CD14-positive monocyte (primary cell): ENCODE results near the gene MKLN1. TPM values are rescaled to one million over a fixed set of nuclear protein-coding genes. Genes with fewer than 3 reads are reported as not detected.
A peak's percentile ranks its signal among the peaks of the same experiment; 100 is the strongest.

Source experiments
- DNase-seq, 3 donors: peaks; one replicate each; pipeline ENCODE4 v3.0.0-alpha.2; 2011 to 2022
- H2AFZ ChIP-seq: 2 replicates; pipeline ENCODE4 v1.6.0; 2012; ENCODE audit warnings: mild to moderate bottlenecking, low read depth, low read length, inconsistent platforms; ENCODE audit not compliant: insufficient read depth, poor library complexity, severe bottlenecking
- H3K27ac ChIP-seq, 2 donors: 1 replicate in 1 of 2; 2 replicates in 1 of 2; pipeline ENCODE4 v1.5.1; 2012 to 2013; ENCODE audit warnings: low read length in 2 of 2, control low read depth in 1 of 2, inconsistent platforms in 1 of 2, low read depth in 1 of 2, mild to moderate bottlenecking in 1 of 2
- H3K27me3 ChIP-seq, 2 donors: one replicate each; pipeline versions ENCODE4 v1.6.0 to v1.6.1; 2011 to 2013; ENCODE audit warnings: low read length in 2 of 2; ENCODE audit not compliant: control insufficient read depth in 2 of 2, insufficient read depth in 2 of 2
- H3K36me3 ChIP-seq, 2 donors: replicated peaks in 1 of 2; 1 replicate in 1 of 2; 2 replicates in 1 of 2; pipeline versions ENCODE4 v1.5.1 to v1.6.1; 2012 to 2013; ENCODE audit warnings: low read length in 2 of 2, control low read depth in 1 of 2, inconsistent platforms in 1 of 2, mild to moderate bottlenecking in 1 of 2; ENCODE audit not compliant: insufficient read depth in 2 of 2, control insufficient read depth in 1 of 2
- H3K4me1 ChIP-seq, 2 donors: 1 replicate in 1 of 2; 2 replicates in 1 of 2; pipeline versions ENCODE4 v1.5.1 to v1.6.1; 2012 to 2013; ENCODE audit warnings: low read length in 2 of 2, control low read depth in 1 of 2, inconsistent platforms in 1 of 2, mild to moderate bottlenecking in 1 of 2, moderate library complexity in 1 of 2; ENCODE audit not compliant: insufficient read depth in 2 of 2, control insufficient read depth in 1 of 2
- H3K4me2 ChIP-seq: replicated peaks from 2 replicates; pipeline ENCODE3; 2012; ENCODE audit warnings: low read length, moderate library complexity, mild to moderate bottlenecking; ENCODE audit not compliant: poor library complexity, severe bottlenecking; ENCODE audit errors: extremely low read depth
- H3K4me3 ChIP-seq, 3 experiments: fragments of 200-600 bp in 1 of 3; sonication (generic) in 1 of 3; replicated peaks in 1 of 3; 1 replicate in 2 of 3; 2 replicates in 1 of 3; pipeline ENCODE4 v1.5.1; 2011 to 2013; ENCODE audit warnings: low read length in 3 of 3, mild to moderate bottlenecking in 3 of 3, control low read depth in 2 of 3, low read depth in 2 of 3, inconsistent platforms in 1 of 3, moderate library complexity in 1 of 3
- H3K79me2 ChIP-seq: 2 replicates; pipeline ENCODE4 v1.6.0; 2012; ENCODE audit warnings: mild to moderate bottlenecking, control low read depth, inconsistent platforms, low read length, moderate library complexity; ENCODE audit not compliant: insufficient read depth
- H3K9ac ChIP-seq: 2 replicates; pipeline ENCODE4 v1.6.0; 2017; ENCODE audit warnings: low read length, mild to moderate bottlenecking; ENCODE audit not compliant: insufficient read depth, poor library complexity, severe bottlenecking
- H3K9me3 ChIP-seq, 2 donors: replicated peaks in 1 of 2; 1 replicate in 1 of 2; 2 replicates in 1 of 2; pipeline versions ENCODE4 v1.5.1 to v1.6.1; 2012 to 2013; ENCODE audit warnings: low read length in 2 of 2, control low read depth in 1 of 2; ENCODE audit not compliant: control insufficient read depth in 1 of 2, insufficient read depth in 1 of 2
- H4K20me1 ChIP-seq: 2 replicates; pipeline ENCODE4 v1.6.0; 2012; ENCODE audit warnings: mild to moderate bottlenecking, low read length, control low read depth, moderate library complexity; ENCODE audit not compliant: insufficient read depth
- H3K27ac Mint-ChIP-seq, 7 donors: one replicate each; pipeline ENCODE4 v1.8.0; 2020; ENCODE audit warnings: mild to moderate bottlenecking in 7 of 7, mixed read lengths in 7 of 7, moderate library complexity in 6 of 7, inconsistent platforms in 2 of 7
- H3K27me3 Mint-ChIP-seq, 3 donors: one replicate each; pipeline ENCODE4 v1.8.0; 2021 to 2022; ENCODE audit warnings: low read depth in 3 of 3, mild to moderate bottlenecking in 3 of 3, mixed read lengths in 3 of 3, moderate library complexity in 3 of 3, inconsistent platforms in 1 of 3
- H3K36me3 Mint-ChIP-seq, 2 donors: one replicate each; pipeline ENCODE4 v1.8.0; 2020; ENCODE audit warnings: mixed read lengths in 2 of 2, inconsistent platforms in 1 of 2, mild to moderate bottlenecking in 1 of 2
- H3K4me1 Mint-ChIP-seq: one replicate; pipeline ENCODE4 v1.8.0; 2020; ENCODE audit warnings: mild to moderate bottlenecking, mixed read lengths
- H3K4me3 Mint-ChIP-seq, 2 donors: one replicate each; pipeline ENCODE4 v1.8.0; 2020; ENCODE audit warnings: mild to moderate bottlenecking in 2 of 2, mixed read lengths in 2 of 2, moderate library complexity in 1 of 2
- H3K9me3 Mint-ChIP-seq, 7 donors: one replicate each; pipeline ENCODE4 v1.8.0; 2020 to 2022; ENCODE audit warnings: mixed read lengths in 7 of 7, mild to moderate bottlenecking in 6 of 7, moderate library complexity in 6 of 7, inconsistent platforms in 2 of 7
- WGBS: methylation state at CpG from one replicate; pipeline ENCODE4 v1.1.5; 2013; ENCODE audit warnings: missing lambda C conversion rate; ENCODE audit not compliant: insufficient coverage; 5-methylcytosine and 5-hydroxymethylcytosine counted together
- intact Hi-C, 2 donors: fragments of 100-400 bp; cut with micrococcal nuclease; formaldehyde crosslinking; loops; one replicate each; pipeline versions ENCODE4 v1.15.0 to v1.15.1; 2023
- polyA plus RNA-seq, 3 donors: library from polyadenylated mRNA; depleted of rRNA in 1 of 3; unstranded in 2 of 3; stranded (reverse) in 1 of 3; fragments of 300-500 nt in 2 of 3; fragments of >200 nt in 1 of 3; fragmentation: Illumina TruSeq in 2 of 3; gene quantifications; 1 replicate in 2 of 3; 2 replicates in 1 of 3; pipeline ENCODE4 v1.2.3, GENCODE V29; 2012 to 2021
- TF ChIP-seq, protein P1 (sequence below): fragments of 200-600 bp; IDR thresholded peaks from one replicate; pipeline ENCODE4 v1.8.0; 2022; ENCODE audit warnings: antibody characterized with exemption, mild to moderate bottlenecking

MKLN1 gene
- polyA plus RNA-seq, 3 donors = 12.2 to 18.5 (median 17.2) TPM

- Histone ChIP-seq H3K36me3 (no peaks in the 10 kb centered on the region), H4K20me1 (peaks cover 99% of the 10 kb centered on the region), H3K79me2 (peaks cover 99% of the 10 kb centered on the region), H3K9ac (no peak overlapping the region), H3K27ac (no peak overlapping the region), H3K9me3 (no peaks in the 10 kb centered on the region), H3K4me1 (peaks cover 0 to 10% of the 10 kb centered on the region in 2 donors), H3K27me3 (no peaks in the 10 kb centered on the region), H3K4me3 (no peak overlapping the region), H2AFZ (no peak overlapping the region), H3K4me2 (no peak overlapping the region)
- peak overlapping the region in 1 of 7 donors; percentile 28 for H3K27ac Mint-ChIP-seq
- peaks cover 0 to 2% (median 1%) of the 10 kb centered on the region in 3 donors for H3K27me3 Mint-ChIP-seq
- intact Hi-C loops = no loop called here
- no peak for DNase-seq
- H3K4me3 Mint-ChIP-seq = no peak overlapping the region
- no CpG with 5 or more reads among the region's 4 CpGs for WGBS
- H3K36me3 Mint-ChIP-seq = peaks cover 4 to 6% of the 10 kb centered on the region in 2 donors
- H3K4me1 Mint-ChIP-seq = peaks cover 62% of the 10 kb centered on the region
- H3K9me3 Mint-ChIP-seq = peaks cover 0 to 5% (median 2%) of the 10 kb centered on the region in 7 donors
- TF ChIP-seq, protein P1, sequence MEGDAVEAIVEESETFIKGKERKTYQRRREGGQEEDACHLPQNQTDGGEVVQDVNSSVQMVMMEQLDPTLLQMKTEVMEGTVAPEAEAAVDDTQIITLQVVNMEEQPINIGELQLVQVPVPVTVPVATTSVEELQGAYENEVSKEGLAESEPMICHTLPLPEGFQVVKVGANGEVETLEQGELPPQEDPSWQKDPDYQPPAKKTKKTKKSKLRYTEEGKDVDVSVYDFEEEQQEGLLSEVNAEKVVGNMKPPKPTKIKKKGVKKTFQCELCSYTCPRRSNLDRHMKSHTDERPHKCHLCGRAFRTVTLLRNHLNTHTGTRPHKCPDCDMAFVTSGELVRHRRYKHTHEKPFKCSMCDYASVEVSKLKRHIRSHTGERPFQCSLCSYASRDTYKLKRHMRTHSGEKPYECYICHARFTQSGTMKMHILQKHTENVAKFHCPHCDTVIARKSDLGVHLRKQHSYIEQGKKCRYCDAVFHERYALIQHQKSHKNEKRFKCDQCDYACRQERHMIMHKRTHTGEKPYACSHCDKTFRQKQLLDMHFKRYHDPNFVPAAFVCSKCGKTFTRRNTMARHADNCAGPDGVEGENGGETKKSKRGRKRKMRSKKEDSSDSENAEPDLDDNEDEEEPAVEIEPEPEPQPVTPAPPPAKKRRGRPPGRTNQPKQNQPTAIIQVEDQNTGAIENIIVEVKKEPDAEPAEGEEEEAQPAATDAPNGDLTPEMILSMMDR = no peak
Measured at GRCh38 chr7:131364767-131365344, 37.2 kb downstream of the MKLN1 start.

DNA sequence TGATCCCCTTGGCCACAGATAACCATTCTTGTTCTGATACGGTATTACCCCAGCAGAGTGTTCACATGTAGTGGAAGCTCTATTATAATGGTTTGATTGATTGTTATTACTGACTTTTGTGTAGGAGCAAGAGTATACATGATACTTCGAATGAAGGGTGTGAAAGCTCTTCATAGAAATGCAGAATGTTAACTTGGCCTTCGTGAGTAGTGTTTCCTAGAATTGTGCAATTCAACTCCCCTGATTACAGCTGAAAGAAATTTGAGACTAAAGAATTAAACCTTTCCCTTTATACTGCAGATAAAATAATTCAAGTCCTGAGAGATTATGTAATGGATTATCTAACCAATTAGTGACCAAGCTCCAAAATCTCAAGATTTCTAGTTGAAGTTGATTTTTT, 38.2 kb downstream of the MKLN1 start:
- peaks cover 0 to 2% (median 1%) of the 10 kb centered on the region in 3 donors for H3K27me3 Mint-ChIP-seq
- Histone ChIP-seq H4K20me1 (peaks cover 99% of the 10 kb centered on the region), H3K36me3 (no peaks in the 10 kb centered on the region), H3K4me3 (no peak overlapping the region), H3K9me3 (no peaks in the 10 kb centered on the region), H2AFZ (no peak overlapping the region), H3K4me1 (peaks cover 0 to 10% of the 10 kb centered on the region in 2 donors), H3K4me2 (no peak overlapping the region), H3K27ac (no peak overlapping the region), H3K9ac (no peak overlapping the region), H3K79me2 (peaks cover 99% of the 10 kb centered on the region), H3K27me3 (no peaks in the 10 kb centered on the region)
- TF ChIP-seq, protein P1 = no peak
- peaks cover 4 to 6% of the 10 kb centered on the region in 2 donors for H3K36me3 Mint-ChIP-seq
- intact Hi-C loops = no loop called here
- 100% methylated on average over 1 of the region's 3 CpGs for WGBS
- peaks cover 0 to 5% (median 2%) of the 10 kb centered on the region in 7 donors for H3K9me3 Mint-ChIP-seq
- no peak overlapping the region for H3K27ac Mint-ChIP-seq
- H3K4me3 Mint-ChIP-seq = no peak overlapping the region
- DNase-seq = no peak
- H3K4me1 Mint-ChIP-seq = peaks cover 55% of the 10 kb centered on the region
